Liver (tissue), 9 donors: ENCODE measurements around the gene C1QL2. TPM values are rescaled to one million over a fixed set of nuclear protein-coding genes. Genes with fewer than 3 reads are reported as not detected.

Experiments
- DNase-seq: peaks from one replicate; pipeline ENCODE4 v3.0.0-alpha.2; 2017; ENCODE audit warnings: low spot score
- H3K27ac ChIP-seq, 2 donors: one replicate each; pipeline ENCODE4 v1.7.0; 2013; ENCODE audit warnings: inconsistent platforms in 2 of 2, low read length in 2 of 2, control low read depth in 1 of 2, low read depth in 1 of 2, mild to moderate bottlenecking in 1 of 2
- H3K27me3 ChIP-seq, 4 donors: one replicate each; pipeline versions ENCODE4 v1.6.1 to v1.7.0; 2013; ENCODE audit warnings: low read length in 3 of 4, inconsistent platforms in 1 of 4, mild to moderate bottlenecking in 1 of 4, moderate library complexity in 1 of 4; ENCODE audit not compliant: control insufficient read depth in 4 of 4, insufficient read depth in 4 of 4
- H3K36me3 ChIP-seq, 4 donors: one replicate each; pipeline versions ENCODE4 v1.6.1 to v1.7.0; 2013; ENCODE audit warnings: low read length in 3 of 4, mild to moderate bottlenecking in 3 of 4, low read depth in 1 of 4, moderate library complexity in 1 of 4; ENCODE audit not compliant: control insufficient read depth in 4 of 4, insufficient read depth in 3 of 4
- H3K4me1 ChIP-seq, 4 donors: one replicate each; pipeline versions ENCODE4 v1.6.1 to v1.7.0; 2013; ENCODE audit warnings: low read length in 3 of 4, mild to moderate bottlenecking in 3 of 4, moderate library complexity in 1 of 4; ENCODE audit not compliant: control insufficient read depth in 4 of 4, insufficient read depth in 4 of 4
- H3K4me3 ChIP-seq, 3 donors: one replicate each; pipeline versions ENCODE4 v1.6.1 to v1.7.0; 2013; ENCODE audit warnings: low read length in 3 of 3, control low read depth in 1 of 3, low read depth in 1 of 3, mild to moderate bottlenecking in 1 of 3
- H3K9ac ChIP-seq, 2 donors: one replicate each; pipeline ENCODE4 v1.7.0; 2013; ENCODE audit warnings: low read length in 2 of 2, mild to moderate bottlenecking in 2 of 2, moderate library complexity in 2 of 2, control low read depth in 1 of 2, low read depth in 1 of 2
- H3K9me3 ChIP-seq, 4 donors: one replicate each; pipeline versions ENCODE4 v1.6.1 to v1.7.0; 2013; ENCODE audit warnings: low read length in 3 of 4; ENCODE audit not compliant: control insufficient read depth in 4 of 4
- EGR1 ChIP-seq, 2 donors: IDR thresholded peaks; 2 replicates each; pipeline ENCODE4 v1.6.1; 2016 to 2018; ENCODE audit warnings: antibody characterized with exemption in 2 of 2, low read depth in 2 of 2
- FOXA1 ChIP-seq: IDR thresholded peaks from 2 replicates; pipeline ENCODE4 v1.6.1; 2016; ENCODE audit warnings: antibody characterized with exemption
- FOXA2 ChIP-seq: IDR thresholded peaks from 2 replicates; pipeline ENCODE4 v1.6.1; 2016; ENCODE audit warnings: antibody characterized with exemption
- GABPA ChIP-seq, 2 donors: IDR thresholded peaks in 1 of 2; conservative IDR thresholded peaks in 1 of 2; 2 replicates each; pipeline ENCODE4 v1.6.1; 2016; ENCODE audit warnings: antibody characterized with exemption in 2 of 2, mild to moderate bottlenecking in 1 of 2, moderate library complexity in 1 of 2
- HNF4A ChIP-seq, 2 donors: conservative IDR thresholded peaks; 2 replicates each; pipeline ENCODE4 v1.6.1; 2016; ENCODE audit warnings: antibody characterized with exemption in 2 of 2, mild to moderate bottlenecking in 2 of 2
- HNF4G ChIP-seq: IDR thresholded peaks from 2 replicates; pipeline ENCODE4 v1.6.1; 2016; ENCODE audit warnings: antibody characterized with exemption
- JUND ChIP-seq, 2 donors: IDR thresholded peaks; 2 replicates each; pipeline ENCODE4 v1.6.1; 2016; ENCODE audit warnings: antibody characterized with exemption in 2 of 2
- NR2F2 ChIP-seq: IDR thresholded peaks from 2 replicates; pipeline ENCODE4 v1.6.1; 2016; ENCODE audit warnings: antibody characterized with exemption
- RAD21 ChIP-seq, 2 donors: IDR thresholded peaks; 2 replicates each; pipeline ENCODE4 v1.6.1; 2016; ENCODE audit warnings: antibody characterized with exemption in 2 of 2, mild to moderate bottlenecking in 2 of 2
- RXRA ChIP-seq, 2 donors: IDR thresholded peaks; 2 replicates each; pipeline ENCODE4 v1.6.1; 2017 to 2018; ENCODE audit warnings: antibody characterized with exemption in 2 of 2, mild to moderate bottlenecking in 1 of 2
- SP1 ChIP-seq: IDR thresholded peaks from 2 replicates; pipeline ENCODE4 v1.6.1; 2018; ENCODE audit warnings: antibody characterized with exemption, mild to moderate bottlenecking
- TAF1 ChIP-seq: conservative IDR thresholded peaks from 2 replicates; pipeline ENCODE4 v1.6.1; 2016; ENCODE audit warnings: antibody characterized with exemption, mild to moderate bottlenecking
- YY1 ChIP-seq: IDR thresholded peaks from 2 replicates; pipeline ENCODE4 v1.6.1; 2016; ENCODE audit warnings: antibody characterized with exemption, mild to moderate bottlenecking
- ZBTB33 ChIP-seq: IDR thresholded peaks from 2 replicates; pipeline ENCODE4 v1.6.1; 2016; ENCODE audit warnings: antibody characterized with exemption
- WGBS: extraction: QIAGEN DNeasy Blood & Tissue Kit; methylation state at CpG from one replicate; pipeline ENCODE4 v1.1.7; 2013; 5-methylcytosine and 5-hydroxymethylcytosine counted together
- polyA plus RNA-seq, 2 donors: library from polyadenylated mRNA; stranded (reverse) in 1 of 2; unstranded in 1 of 2; fragments of 200-250 nt in 1 of 2; fragments of >200 nt in 1 of 2; fragmentation: Nextera tagmentation in 1 of 2; extraction: Ambion mirVana in 1 of 2; gene quantifications; one replicate each; pipeline versions ENCODE4 v1.2.1 to v1.2.3, GENCODE V29; 2013 to 2015
- total RNA-seq, 2 donors: library from RNA; depleted of rRNA; stranded (reverse); fragments of >200 nt; gene quantifications; one replicate each; pipeline ENCODE4 v1.2.3, GENCODE V29; 2014
- TF ChIP-seq, protein P1 (sequence below): IDR thresholded peaks from 2 replicates; pipeline ENCODE4 v1.6.1; 2016; ENCODE audit warnings: antibody characterized with exemption, mild to moderate bottlenecking
- TF ChIP-seq, protein P2 (sequence below): IDR thresholded peaks from 2 replicates; pipeline ENCODE4 v1.6.1; 2016; ENCODE audit warnings: antibody characterized with exemption
- TF ChIP-seq, protein P3 (sequence below): fragments of 150-350 bp; IDR thresholded peaks from 2 replicates; pipeline ENCODE4 v1.5.1; 2017; ENCODE audit warnings: improper control_type of control experiment, low read depth, low read length; ENCODE audit not compliant: missing input control
- donor health status: healthy.
- donor health status: healthy.
- donor health status: healthy.
- donor health status: healthy.
- donor health status: healthy.

C1QL2 gene
- total and polyA plus RNA-seq, 4 donors, result not detected

DNA sequence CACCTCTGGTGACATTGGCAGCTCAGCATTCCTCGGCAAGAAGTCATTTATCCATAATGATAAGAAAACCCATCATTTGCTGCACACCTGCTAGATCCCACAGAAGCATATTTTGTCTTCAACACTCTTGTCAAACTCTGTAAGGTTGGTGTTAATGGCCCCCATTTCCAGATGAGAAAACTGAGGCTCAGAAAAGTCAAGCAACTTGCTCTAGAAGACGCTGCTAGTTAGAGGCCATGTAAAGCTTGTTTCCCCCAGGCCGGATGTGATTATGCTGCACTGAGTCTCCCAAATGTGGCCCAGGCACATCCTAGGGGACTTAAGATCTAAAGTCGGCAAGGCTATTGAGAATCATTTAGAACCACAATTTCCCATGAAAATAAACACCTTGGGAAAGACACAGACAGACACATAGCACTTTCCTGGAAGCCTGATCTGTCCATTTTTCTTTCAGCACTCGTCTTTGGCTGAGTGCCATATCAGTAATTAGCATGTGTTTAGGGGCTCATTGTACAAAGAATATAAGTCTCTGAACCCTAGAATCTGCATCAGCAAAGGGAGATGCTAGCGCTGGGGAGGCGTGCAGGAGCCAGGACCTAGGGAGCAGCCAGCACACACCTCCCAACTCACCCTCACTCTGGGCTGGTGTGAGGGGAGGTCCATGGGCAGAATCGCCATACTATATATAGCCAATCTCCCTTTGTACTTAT lies 39.3 kb downstream of the C1QL2 start:
- 58% methylated on average over 8 of the region's 8 CpGs for WGBS
- no peaks in the 10 kb centered on the region for H3K4me1 ChIP-seq
- no peak overlapping the region for H3K9ac ChIP-seq
- H3K27me3 ChIP-seq, result no peaks in the 10 kb centered on the region
- TF ChIP-seq FOXA2 (no peak), TAF1 (no peak), JUND (IDR thresholded peaks at IDR 0.05) (no peak), HNF4G (no peak)
- DNase-seq, result no peak
- H3K36me3 ChIP-seq, result no peaks in the 10 kb centered on the region
- H3K4me3 ChIP-seq, result no peak overlapping the region
- no peak overlapping the region for H3K27ac ChIP-seq
- H3K9me3 ChIP-seq, result no peaks in the 10 kb centered on the region

- H3K4me1 ChIP-seq, result no peaks in the 10 kb centered on the region
- no peak overlapping the region for H3K9ac ChIP-seq
- no peak overlapping the region for H3K4me3 ChIP-seq
- WGBS, result 73% methylated on average over 9 of the region's 9 CpGs
- no peak for DNase-seq
- TF ChIP-seq RAD21 (IDR thresholded peaks at IDR 0.05), result no peak
- TF ChIP-seq, protein P1, sequence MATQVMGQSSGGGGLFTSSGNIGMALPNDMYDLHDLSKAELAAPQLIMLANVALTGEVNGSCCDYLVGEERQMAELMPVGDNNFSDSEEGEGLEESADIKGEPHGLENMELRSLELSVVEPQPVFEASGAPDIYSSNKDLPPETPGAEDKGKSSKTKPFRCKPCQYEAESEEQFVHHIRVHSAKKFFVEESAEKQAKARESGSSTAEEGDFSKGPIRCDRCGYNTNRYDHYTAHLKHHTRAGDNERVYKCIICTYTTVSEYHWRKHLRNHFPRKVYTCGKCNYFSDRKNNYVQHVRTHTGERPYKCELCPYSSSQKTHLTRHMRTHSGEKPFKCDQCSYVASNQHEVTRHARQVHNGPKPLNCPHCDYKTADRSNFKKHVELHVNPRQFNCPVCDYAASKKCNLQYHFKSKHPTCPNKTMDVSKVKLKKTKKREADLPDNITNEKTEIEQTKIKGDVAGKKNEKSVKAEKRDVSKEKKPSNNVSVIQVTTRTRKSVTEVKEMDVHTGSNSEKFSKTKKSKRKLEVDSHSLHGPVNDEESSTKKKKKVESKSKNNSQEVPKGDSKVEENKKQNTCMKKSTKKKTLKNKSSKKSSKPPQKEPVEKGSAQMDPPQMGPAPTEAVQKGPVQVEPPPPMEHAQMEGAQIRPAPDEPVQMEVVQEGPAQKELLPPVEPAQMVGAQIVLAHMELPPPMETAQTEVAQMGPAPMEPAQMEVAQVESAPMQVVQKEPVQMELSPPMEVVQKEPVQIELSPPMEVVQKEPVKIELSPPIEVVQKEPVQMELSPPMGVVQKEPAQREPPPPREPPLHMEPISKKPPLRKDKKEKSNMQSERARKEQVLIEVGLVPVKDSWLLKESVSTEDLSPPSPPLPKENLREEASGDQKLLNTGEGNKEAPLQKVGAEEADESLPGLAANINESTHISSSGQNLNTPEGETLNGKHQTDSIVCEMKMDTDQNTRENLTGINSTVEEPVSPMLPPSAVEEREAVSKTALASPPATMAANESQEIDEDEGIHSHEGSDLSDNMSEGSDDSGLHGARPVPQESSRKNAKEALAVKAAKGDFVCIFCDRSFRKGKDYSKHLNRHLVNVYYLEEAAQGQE, result no peak
- TF ChIP-seq SP1, result no peak
- no peaks in the 10 kb centered on the region for H3K9me3 ChIP-seq
- H3K36me3 ChIP-seq, result no peaks in the 10 kb centered on the region
- no peak overlapping the region for H3K27ac ChIP-seq
- no peaks in the 10 kb centered on the region for H3K27me3 ChIP-seq
These were observed 40.4 kb downstream of the C1QL2 start for GRCh38 chr2:119117891-119118882.

GRCh38 chr2:119117408-119117807 lies 41.1 kb downstream of the C1QL2 start:
- Histone ChIP-seq H3K4me1 (no peaks in the 10 kb centered on the region), H3K9ac (no peak overlapping the region), H3K9me3 (no peaks in the 10 kb centered on the region), H3K27ac (no peak overlapping the region), H3K27me3 (no peaks in the 10 kb centered on the region), H3K36me3 (no peaks in the 10 kb centered on the region), H3K4me3 (no peak overlapping the region)
- DNase-seq, result no peak
- TF ChIP-seq FOXA1 (no peak), JUND (IDR thresholded peaks at IDR 0.05) (no peak), HNF4G (no peak), EGR1 (IDR thresholded peaks at IDR 0.05; ENCODE audit: low read depth in 2 of 2) (no peak), HNF4A (conservative IDR thresholded peaks at IDR 0.05) (no peak), NR2F2 (no peak), YY1 (no peak), RXRA (IDR thresholded peaks at IDR 0.05) (no peak), GABPA (IDR thresholded peaks at IDR 0.05 in 1 of 2, conservative IDR thresholded peaks at IDR 0.05 in 1 of 2) (no peak), SP1 (no peak), ZBTB33 (no peak), TAF1 (no peak), FOXA2 (no peak), RAD21 (IDR thresholded peaks at IDR 0.05) (no peak)
- TF ChIP-seq, protein P2, sequence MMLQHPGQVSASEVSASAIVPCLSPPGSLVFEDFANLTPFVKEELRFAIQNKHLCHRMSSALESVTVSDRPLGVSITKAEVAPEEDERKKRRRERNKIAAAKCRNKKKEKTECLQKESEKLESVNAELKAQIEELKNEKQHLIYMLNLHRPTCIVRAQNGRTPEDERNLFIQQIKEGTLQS, result no peak
- TF ChIP-seq, protein P3, sequence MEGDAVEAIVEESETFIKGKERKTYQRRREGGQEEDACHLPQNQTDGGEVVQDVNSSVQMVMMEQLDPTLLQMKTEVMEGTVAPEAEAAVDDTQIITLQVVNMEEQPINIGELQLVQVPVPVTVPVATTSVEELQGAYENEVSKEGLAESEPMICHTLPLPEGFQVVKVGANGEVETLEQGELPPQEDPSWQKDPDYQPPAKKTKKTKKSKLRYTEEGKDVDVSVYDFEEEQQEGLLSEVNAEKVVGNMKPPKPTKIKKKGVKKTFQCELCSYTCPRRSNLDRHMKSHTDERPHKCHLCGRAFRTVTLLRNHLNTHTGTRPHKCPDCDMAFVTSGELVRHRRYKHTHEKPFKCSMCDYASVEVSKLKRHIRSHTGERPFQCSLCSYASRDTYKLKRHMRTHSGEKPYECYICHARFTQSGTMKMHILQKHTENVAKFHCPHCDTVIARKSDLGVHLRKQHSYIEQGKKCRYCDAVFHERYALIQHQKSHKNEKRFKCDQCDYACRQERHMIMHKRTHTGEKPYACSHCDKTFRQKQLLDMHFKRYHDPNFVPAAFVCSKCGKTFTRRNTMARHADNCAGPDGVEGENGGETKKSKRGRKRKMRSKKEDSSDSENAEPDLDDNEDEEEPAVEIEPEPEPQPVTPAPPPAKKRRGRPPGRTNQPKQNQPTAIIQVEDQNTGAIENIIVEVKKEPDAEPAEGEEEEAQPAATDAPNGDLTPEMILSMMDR, result no peak
- 80% methylated on average over 7 of the region's 7 CpGs for WGBS
